HepG2 (cell line): ENCODE results near the gene GMEB1. TPM values are rescaled to one million over a fixed set of nuclear protein-coding genes. Genes with fewer than 3 reads are reported as not detected.

ENCODE experiments used
- CEBPB ChIP-seq: IDR thresholded peaks from 2 replicates; pipeline ENCODE4 v1.6.1; 2011; ENCODE audit warnings: low read depth, low read length, improper control_type of control experiment, borderline replicate concordance
- GATAD2A ChIP-seq: IDR thresholded peaks from 2 replicates; pipeline ENCODE4 v1.6.1; 2016
- HMG20B ChIP-seq: conservative IDR thresholded peaks from 2 replicates; pipeline ENCODE4 v1.6.1; 2016; ENCODE audit warnings: missing genetic modification reagents, missing compliant biosample characterization
- HNRNPL ChIP-seq: fragments of 200-400 bp; formaldehyde crosslinking; IDR thresholded peaks from 2 replicates; pipeline ENCODE4 v1.6.1; 2017; ENCODE audit warnings: mild to moderate bottlenecking, low read depth, low read length
- ISX ChIP-seq: sonication (generic); formaldehyde crosslinking; conservative IDR thresholded peaks from 2 replicates; pipeline ENCODE4 v1.5.0; 2020; ENCODE audit warnings: missing genetic modification reagents
- PHF21A ChIP-seq: sonication (generic); formaldehyde crosslinking; IDR thresholded peaks from 2 replicates; pipeline ENCODE4 v1.5.0; 2020; ENCODE audit warnings: mild to moderate bottlenecking, missing genetic modification reagents
- POLR2A ChIP-seq, 2 experiments: IDR thresholded peaks; 2 replicates each; pipeline ENCODE4 v1.6.1; 2011; ENCODE audit warnings: low read depth in 2 of 2, low read length in 2 of 2, mild to moderate bottlenecking in 1 of 2, moderate library complexity in 1 of 2; ENCODE audit not compliant: insufficient read depth in 1 of 2
- RBFOX2 ChIP-seq: fragments of 200-400 bp; formaldehyde crosslinking; IDR thresholded peaks from 2 replicates; pipeline ENCODE4 v1.6.1; 2017; ENCODE audit warnings: low read depth, mild to moderate bottlenecking, low read length
- RERE ChIP-seq: IDR thresholded peaks from 2 replicates; pipeline ENCODE4 v1.6.1; 2016; ENCODE audit warnings: low read depth, missing genetic modification reagents, missing compliant biosample characterization
- SNAI1 ChIP-seq: sonication (generic); formaldehyde crosslinking; IDR thresholded peaks from 2 replicates; pipeline ENCODE4 v1.5.0; 2020; ENCODE audit warnings: mild to moderate bottlenecking, missing genetic modification reagents, borderline replicate concordance
- TBP ChIP-seq: sonication (generic); formaldehyde crosslinking; IDR thresholded peaks from 2 replicates; pipeline ENCODE4 v1.5.0; 2020; ENCODE audit warnings: missing genetic modification reagents
- THAP8 ChIP-seq: sonication (generic); formaldehyde crosslinking; IDR thresholded peaks from 2 replicates; pipeline ENCODE4 v1.5.1; 2020; ENCODE audit warnings: missing genetic modification reagents, mild to moderate bottlenecking, borderline replicate concordance
- YEATS4 ChIP-seq: sonication (generic); formaldehyde crosslinking; IDR thresholded peaks from 2 replicates; pipeline ENCODE4 v1.4.0; 2020; ENCODE audit warnings: missing genetic modification reagents, borderline replicate concordance
- ZMYM3 ChIP-seq: sonication (generic); formaldehyde crosslinking; IDR thresholded peaks from 2 replicates; pipeline ENCODE4 v1.5.1; 2020; ENCODE audit warnings: mild to moderate bottlenecking, missing genetic modification reagents
- ZNF160 ChIP-seq: sonication (generic); formaldehyde crosslinking; IDR thresholded peaks from 2 replicates; pipeline ENCODE4 v1.8.0; 2022; ENCODE audit warnings: mild to moderate bottlenecking, inconsistent platforms, missing genetic modification reagents
- ZNF841 ChIP-seq: sonication (generic); formaldehyde crosslinking; IDR thresholded peaks from 2 replicates; pipeline ENCODE4 v1.8.1; 2023; ENCODE audit warnings: missing genetic modification reagents, borderline replicate concordance
- polyA plus RNA-seq, 8 experiments: library from polyadenylated mRNA; depleted of rRNA in 3 of 8; stranded (reverse) in 7 of 8; unstranded in 1 of 8; fragments of >200 nt; fragmentation: Illumina TruSeq in 4 of 8; extraction: Trizol in 4 of 8; gene quantifications; 2 replicates each; pipeline versions ENCODE4 v1.2.1 to v1.2.3, GENCODE V29; 2011 to 2016; ENCODE audit warnings: low read depth in 4 of 8, missing spikeins in 1 of 8, mixed read lengths in 1 of 8; ENCODE audit not compliant: insufficient read depth in 1 of 8
- total RNA-seq, 5 experiments: library from RNA; depleted of rRNA; stranded (reverse); fragments of >200 nt; fragmentation: Illumina TruSeq; extraction: Trizol; gene quantifications; 2 replicates each; pipeline ENCODE4 v1.2.3, GENCODE V29; 2016; ENCODE audit warnings: low read depth in 1 of 5
- TF ChIP-seq, protein P1 (sequence below): sonication (generic); formaldehyde crosslinking; IDR thresholded peaks from 2 replicates; pipeline ENCODE4 v1.9.0; 2021; ENCODE audit warnings: mild to moderate bottlenecking, missing genetic modification reagents
- TF ChIP-seq, protein P2 (sequence below): conservative IDR thresholded peaks from 2 replicates; pipeline ENCODE4 v1.6.1; 2018; ENCODE audit warnings: missing genetic modification reagents

Gene GMEB1
- total and polyA plus RNA-seq, 2 of the 13 experiments (the other 11 are each of a cell fraction or from before 2014, with no cell fraction given), result 3.0 to 6.0 TPM

- TF ChIP-seq RERE, result no peak
- peak; percentile 89 for TF ChIP-seq CEBPB
- TF ChIP-seq ZMYM3, result 0 out of 2 replicates have a peak, but pooled peaks have one; percentile 14
- TF ChIP-seq, protein P1, sequence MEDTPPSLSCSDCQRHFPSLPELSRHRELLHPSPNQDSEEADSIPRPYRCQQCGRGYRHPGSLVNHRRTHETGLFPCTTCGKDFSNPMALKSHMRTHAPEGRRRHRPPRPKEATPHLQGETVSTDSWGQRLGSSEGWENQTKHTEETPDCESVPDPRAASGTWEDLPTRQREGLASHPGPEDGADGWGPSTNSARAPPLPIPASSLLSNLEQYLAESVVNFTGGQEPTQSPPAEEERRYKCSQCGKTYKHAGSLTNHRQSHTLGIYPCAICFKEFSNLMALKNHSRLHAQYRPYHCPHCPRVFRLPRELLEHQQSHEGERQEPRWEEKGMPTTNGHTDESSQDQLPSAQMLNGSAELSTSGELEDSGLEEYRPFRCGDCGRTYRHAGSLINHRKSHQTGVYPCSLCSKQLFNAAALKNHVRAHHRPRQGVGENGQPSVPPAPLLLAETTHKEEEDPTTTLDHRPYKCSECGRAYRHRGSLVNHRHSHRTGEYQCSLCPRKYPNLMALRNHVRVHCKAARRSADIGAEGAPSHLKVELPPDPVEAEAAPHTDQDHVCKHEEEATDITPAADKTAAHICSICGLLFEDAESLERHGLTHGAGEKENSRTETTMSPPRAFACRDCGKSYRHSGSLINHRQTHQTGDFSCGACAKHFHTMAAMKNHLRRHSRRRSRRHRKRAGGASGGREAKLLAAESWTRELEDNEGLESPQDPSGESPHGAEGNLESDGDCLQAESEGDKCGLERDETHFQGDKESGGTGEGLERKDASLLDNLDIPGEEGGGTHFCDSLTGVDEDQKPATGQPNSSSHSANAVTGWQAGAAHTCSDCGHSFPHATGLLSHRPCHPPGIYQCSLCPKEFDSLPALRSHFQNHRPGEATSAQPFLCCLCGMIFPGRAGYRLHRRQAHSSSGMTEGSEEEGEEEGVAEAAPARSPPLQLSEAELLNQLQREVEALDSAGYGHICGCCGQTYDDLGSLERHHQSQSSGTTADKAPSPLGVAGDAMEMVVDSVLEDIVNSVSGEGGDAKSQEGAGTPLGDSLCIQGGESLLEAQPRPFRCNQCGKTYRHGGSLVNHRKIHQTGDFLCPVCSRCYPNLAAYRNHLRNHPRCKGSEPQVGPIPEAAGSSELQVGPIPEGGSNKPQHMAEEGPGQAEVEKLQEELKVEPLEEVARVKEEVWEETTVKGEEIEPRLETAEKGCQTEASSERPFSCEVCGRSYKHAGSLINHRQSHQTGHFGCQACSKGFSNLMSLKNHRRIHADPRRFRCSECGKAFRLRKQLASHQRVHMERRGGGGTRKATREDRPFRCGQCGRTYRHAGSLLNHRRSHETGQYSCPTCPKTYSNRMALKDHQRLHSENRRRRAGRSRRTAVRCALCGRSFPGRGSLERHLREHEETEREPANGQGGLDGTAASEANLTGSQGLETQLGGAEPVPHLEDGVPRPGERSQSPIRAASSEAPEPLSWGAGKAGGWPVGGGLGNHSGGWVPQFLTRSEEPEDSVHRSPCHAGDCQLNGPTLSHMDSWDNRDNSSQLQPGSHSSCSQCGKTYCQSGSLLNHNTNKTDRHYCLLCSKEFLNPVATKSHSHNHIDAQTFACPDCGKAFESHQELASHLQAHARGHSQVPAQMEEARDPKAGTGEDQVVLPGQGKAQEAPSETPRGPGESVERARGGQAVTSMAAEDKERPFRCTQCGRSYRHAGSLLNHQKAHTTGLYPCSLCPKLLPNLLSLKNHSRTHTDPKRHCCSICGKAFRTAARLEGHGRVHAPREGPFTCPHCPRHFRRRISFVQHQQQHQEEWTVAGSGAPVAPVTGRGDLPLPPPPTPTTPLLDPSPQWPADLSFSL (CRISPR knock-in tag), result peak; percentile 23; the same call in 1 of the 2 replicates
- TF ChIP-seq POLR2A (IDR thresholded peaks at IDR 0.05; ENCODE audit: insufficient read depth in 1 of 2, low read depth in 2 of 2, low read length in 2 of 2), result no peak
- TF ChIP-seq YEATS4, result no peak
- TF ChIP-seq PHF21A (CRISPR knock-in tag), result no peak
- TF ChIP-seq SNAI1 (CRISPR knock-in tag), result no peak
- TF ChIP-seq THAP8, result no peak
- no peak for TF ChIP-seq TBP (CRISPR knock-in tag)
- TF ChIP-seq ZNF841 (CRISPR knock-in tag), result no peak
- TF ChIP-seq HMG20B (CRISPR knock-in tag), result no peak
- TF ChIP-seq ISX (CRISPR knock-in tag), result no peak
- TF ChIP-seq RBFOX2, result no peak
- TF ChIP-seq HNRNPL, result no peak
- peak; percentile 48; the same call in 1 of the 2 replicates for TF ChIP-seq GATAD2A (CRISPR knock-in tag)
- TF ChIP-seq, protein P2, sequence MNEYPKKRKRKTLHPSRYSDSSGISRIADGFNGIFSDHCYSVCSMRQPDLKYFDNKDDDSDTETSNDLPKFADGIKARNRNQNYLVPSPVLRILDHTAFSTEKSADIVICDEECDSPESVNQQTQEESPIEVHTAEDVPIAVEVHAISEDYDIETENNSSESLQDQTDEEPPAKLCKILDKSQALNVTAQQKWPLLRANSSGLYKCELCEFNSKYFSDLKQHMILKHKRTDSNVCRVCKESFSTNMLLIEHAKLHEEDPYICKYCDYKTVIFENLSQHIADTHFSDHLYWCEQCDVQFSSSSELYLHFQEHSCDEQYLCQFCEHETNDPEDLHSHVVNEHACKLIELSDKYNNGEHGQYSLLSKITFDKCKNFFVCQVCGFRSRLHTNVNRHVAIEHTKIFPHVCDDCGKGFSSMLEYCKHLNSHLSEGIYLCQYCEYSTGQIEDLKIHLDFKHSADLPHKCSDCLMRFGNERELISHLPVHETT, result no peak
- TF ChIP-seq ZNF160 (CRISPR knock-in tag), result no peak
Measured at GRCh38 chr1:28646040-28646439, 22.5 kb upstream of the GMEB1 start (continued).
